ENCODE measurements around the gene NUCB1.

GRCh38 chr19:48867123-48867745, 32.9 kb upstream of the NUCB1 start:
- TF ChIP-seq POLR2AphosphoS5 (IDR thresholded peaks at IDR 0.05; ENCODE audit: low read depth, low read length) (no peak), SPI1 (IDR thresholded peaks at IDR 0.05; ENCODE audit: low read depth, low read length) (no peak), POLR2A (IDR thresholded peaks at IDR 0.05; ENCODE audit: low read depth, low read length) (no peak), PAX5 (IDR thresholded peaks at IDR 0.05; ENCODE audit: insufficient read depth, low read length, severe bottlenecking) (no peak), TAF1 (IDR thresholded peaks at IDR 0.05; ENCODE audit: low read depth, low read length) (no peak)

All from GM12891 (cell line).